ENCODE measurements around the gene DSG3. TPM values are rescaled to one million over a fixed set of nuclear protein-coding genes. Genes with fewer than 3 reads are reported as not detected.

DSG3 gene
- total RNA-seq, 1 experiment from 2014 or later = 0.04 TPM

DNA sequence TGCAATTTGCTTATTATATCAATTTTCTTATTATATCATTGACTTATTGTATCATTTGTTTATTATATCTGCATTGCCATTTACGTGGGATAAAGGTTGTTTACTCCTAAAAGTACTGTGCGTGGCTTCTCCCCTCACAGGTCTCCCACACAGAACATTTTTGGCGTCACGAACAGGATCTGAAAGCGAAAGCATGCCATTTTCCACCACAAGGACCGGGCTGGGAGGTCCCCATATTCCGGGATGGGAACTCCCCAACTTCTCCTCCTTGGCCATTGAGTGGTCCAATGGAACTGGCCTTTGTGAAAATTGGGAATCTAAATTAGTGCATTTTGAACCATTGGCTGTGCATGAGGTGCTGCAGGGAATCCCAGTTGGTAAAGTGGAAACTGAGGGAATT lies 45.6 kb downstream of the DSG3 start:
- no peak overlapping the region for H3K18ac ChIP-seq (ENCODE audit: insufficient read length, low read depth, low read length)
- H3K9ac ChIP-seq (ENCODE audit: extremely low read depth, insufficient read length, low read length) = no peak overlapping the region
- Mint-ChIP-seq H3K9me3 (no peaks in the 10 kb centered on the region), H3K4me1 (peaks cover 7 to 9% of the 10 kb centered on the region in 2 experiments; a peak in 3 of 4 replicates), H3K36me3 (ENCODE audit: insufficient read depth in 1 of 3, low read depth in 3 of 3) (no peaks in the 10 kb centered on the region), H3K4me3 (no peak overlapping the region), H3K27me3 (ENCODE audit: low read depth) (peaks cover 3% of the 10 kb centered on the region), H3K27ac (no peak overlapping the region)
- no peak overlapping the region for H3K4me2 ChIP-seq (ENCODE audit: insufficient read depth, insufficient read length, low read length)
- H3T11ph ChIP-seq (ENCODE audit: low read length) = no peak overlapping the region
- no peak overlapping the region for H4K91ac ChIP-seq (ENCODE audit: insufficient read length, low read depth, low read length)
- no peaks in the 10 kb centered on the region for H4K20me1 ChIP-seq (ENCODE audit: control insufficient read depth, insufficient read depth, insufficient read length)
- no peak overlapping the region for H2BK15ac ChIP-seq (ENCODE audit: low read depth, low read length)
- DNase-seq = no peak
- no peak overlapping the region for H2BK120ac ChIP-seq (ENCODE audit: low read depth, low read length, poor library complexity, severe bottlenecking)
- TF ChIP-seq, protein P1, sequence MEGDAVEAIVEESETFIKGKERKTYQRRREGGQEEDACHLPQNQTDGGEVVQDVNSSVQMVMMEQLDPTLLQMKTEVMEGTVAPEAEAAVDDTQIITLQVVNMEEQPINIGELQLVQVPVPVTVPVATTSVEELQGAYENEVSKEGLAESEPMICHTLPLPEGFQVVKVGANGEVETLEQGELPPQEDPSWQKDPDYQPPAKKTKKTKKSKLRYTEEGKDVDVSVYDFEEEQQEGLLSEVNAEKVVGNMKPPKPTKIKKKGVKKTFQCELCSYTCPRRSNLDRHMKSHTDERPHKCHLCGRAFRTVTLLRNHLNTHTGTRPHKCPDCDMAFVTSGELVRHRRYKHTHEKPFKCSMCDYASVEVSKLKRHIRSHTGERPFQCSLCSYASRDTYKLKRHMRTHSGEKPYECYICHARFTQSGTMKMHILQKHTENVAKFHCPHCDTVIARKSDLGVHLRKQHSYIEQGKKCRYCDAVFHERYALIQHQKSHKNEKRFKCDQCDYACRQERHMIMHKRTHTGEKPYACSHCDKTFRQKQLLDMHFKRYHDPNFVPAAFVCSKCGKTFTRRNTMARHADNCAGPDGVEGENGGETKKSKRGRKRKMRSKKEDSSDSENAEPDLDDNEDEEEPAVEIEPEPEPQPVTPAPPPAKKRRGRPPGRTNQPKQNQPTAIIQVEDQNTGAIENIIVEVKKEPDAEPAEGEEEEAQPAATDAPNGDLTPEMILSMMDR (conservative IDR thresholded peaks at IDR 0.05) = no peak
- H2BK12ac ChIP-seq (ENCODE audit: insufficient read length, low read depth, low read length) = no peak overlapping the region
- no peak overlapping the region for H2AK5ac ChIP-seq (ENCODE audit: insufficient read length, low read length)
- no peaks in the 10 kb centered on the region for H3K4me1 ChIP-seq (ENCODE audit: insufficient read depth, low read length)
- H3K23ac ChIP-seq (ENCODE audit: insufficient read length, low read depth, low read length) = no peak overlapping the region
- no peak overlapping the region for H3K4ac ChIP-seq (ENCODE audit: low read depth, low read length)
- no peaks in the 10 kb centered on the region for H3K27me3 ChIP-seq (ENCODE audit: insufficient read depth, low read length)
- H3K23me2 ChIP-seq (ENCODE audit: insufficient read length, low read depth, low read length, poor library complexity, severe bottlenecking) = peaks cover 4% of the 10 kb centered on the region
- H3K9me3 ChIP-seq (ENCODE audit: control insufficient read depth, low read depth, low read length) = no peaks in the 10 kb centered on the region
- no peak overlapping the region for H2BK5ac ChIP-seq (ENCODE audit: insufficient read length, low read length)
- no peaks in the 10 kb centered on the region for H3K79me2 ChIP-seq (ENCODE audit: insufficient read depth, low read length)
- no peak overlapping the region for H3K56ac ChIP-seq (ENCODE audit: insufficient read length, low read depth, low read length)
- no CpG with 5 or more reads among the region's 7 CpGs for WGBS (ENCODE audit: extremely low coverage, insufficient read length, low lambda C conversion rate)
- H2BK20ac ChIP-seq (ENCODE audit: low read depth, low read length, poor library complexity, severe bottlenecking) = no peak overlapping the region
- H3K79me1 ChIP-seq (ENCODE audit: insufficient read depth, low read depth, low read length, poor library complexity, severe bottlenecking) = no peaks in the 10 kb centered on the region
- no peak overlapping the region for H4K8ac ChIP-seq (replicated peaks; ENCODE audit: insufficient read length, low read depth, low read length)
- no peak overlapping the region for H4K5ac ChIP-seq (ENCODE audit: insufficient read length, low read depth, low read length)
- H3K14ac ChIP-seq (ENCODE audit: insufficient read depth, low read length) = no peak overlapping the region
- no peak overlapping the region for H2AFZ ChIP-seq (ENCODE audit: low read length)
- no peak overlapping the region for H3K27ac ChIP-seq (ENCODE audit: insufficient read length, low read depth, low read length)
